Adrenal gland (tissue), 12 donors: ENCODE results near the gene SPAAR. TPM values are rescaled to one million over a fixed set of nuclear protein-coding genes. Genes with fewer than 3 reads are reported as not detected.

ENCODE experiments used
- DNase-seq, 7 donors: peaks; one replicate each; pipeline ENCODE4 v3.0.0-alpha.2; 2019 to 2020
- H3K27ac ChIP-seq, 5 donors: fragments of 200-600 bp; sonication (generic) in 4 of 5; 1 replicate in 3 of 5; 2 replicates in 2 of 5; pipeline versions ENCODE4 v1.5.1 to v1.8.0; 2016 to 2020; ENCODE audit warnings: mild to moderate bottlenecking in 1 of 5
- H3K27me3 ChIP-seq: fragments of 200-600 bp; 2 replicates; pipeline ENCODE4 v1.8.0; 2021
- H3K36me3 ChIP-seq, 2 donors: fragments of 200-600 bp; replicated peaks in 1 of 2; 1 replicate in 1 of 2; 2 replicates in 1 of 2; pipeline versions ENCODE4 v1.5.1 to v1.8.0; 2018 to 2022
- H3K4me1 ChIP-seq, 2 donors: fragments of 200-600 bp; replicated peaks in 1 of 2; 1 replicate in 1 of 2; 2 replicates in 1 of 2; pipeline versions ENCODE4 v1.5.1 to v1.8.0; 2018 to 2021
- H3K4me3 ChIP-seq, 4 donors: fragments of 200-600 bp; sonication (generic) in 3 of 4; one replicate each; pipeline ENCODE4 v1.5.1; 2016 to 2018
- H3K9me3 ChIP-seq, 3 donors: fragments of 200-600 bp; sonication (generic) in 1 of 3; replicated peaks in 1 of 3; 1 replicate in 2 of 3; 2 replicates in 1 of 3; pipeline versions ENCODE4 v1.5.1 to v1.8.0; 2016 to 2021
- CTCF ChIP-seq, 6 experiments: fragments of 450-650 bp in 4 of 6; fragments of 200-600 bp in 2 of 6; sonication (generic) in 1 of 6; IDR thresholded peaks; 1 replicate in 5 of 6; 2 replicates in 1 of 6; pipeline versions ENCODE4 v1.5.1 to v1.8.0; 2016 to 2021; ENCODE audit warnings: antibody characterized with exemption in 6 of 6, mild to moderate bottlenecking in 2 of 6, moderate library complexity in 1 of 6
- POLR2A ChIP-seq, 2 donors: fragments of 450-650 bp; IDR thresholded peaks; one replicate each; pipeline ENCODE4 v1.6.1; 2017; ENCODE audit warnings: antibody characterized with exemption in 2 of 2, mild to moderate bottlenecking in 2 of 2, moderate library complexity in 1 of 2
- WGBS, 4 donors: extraction: QIAGEN DNeasy Blood & Tissue Kit in 2 of 4; methylation state at CpG; one replicate each; pipeline versions ENCODE4 v1.1.5 to v1.1.7; 2013 to 2017; 5-methylcytosine and 5-hydroxymethylcytosine counted together
- intact Hi-C, 2 donors: fragments of 100-400 bp; cut with DNase I; formaldehyde crosslinking; loops; one replicate each; pipeline versions ENCODE4 v1.14.1 to v1.15.0; 2022 to 2023
- polyA plus RNA-seq, 3 donors: library from polyadenylated mRNA; stranded (reverse); fragments of 200-250 nt in 2 of 3; fragments of 350-450 nt in 1 of 3; fragmentation: Illumina TruSeq in 1 of 3; extraction: RNeasy Lipid Tissue Mini Kit (QIAGEN cat#74804) in 1 of 3; gene quantifications; one replicate each; pipeline ENCODE4 v1.2.3, GENCODE V29; 2013 to 2014
- total RNA-seq, 9 donors: library from RNA; depleted of rRNA in 4 of 9; stranded (reverse); fragments of >200 nt in 4 of 9; fragments of 120-200 nt in 1 of 9; fragmentation: NEBNext Ultra II Directional in 1 of 9; extraction: Animal tissue kit (Norgen Biotek cat#: 25700) in 1 of 9; gene quantifications; one replicate each; pipeline versions ENCODE4 v1.1.0 to v1.2.4, GENCODE V29; 2013 to 2023
- donor health status: healthy with polysubstance abuse.
- donor health status: Bipolar disorder and iron deficiency.
- donor health status: DM: yes; HTN: yes; CAD: no.
- donor health status: DM: no; HTN: no; CAD: no.
- donor health status: DM: no; HTN: no; CAD: no.
- donor health status: DM: yes; HTN: yes; CAD: no.

SPAAR gene
- total and polyA plus RNA-seq, 12 donors, result 0.54 to 3.6 (median 2.3) TPM

DNA sequence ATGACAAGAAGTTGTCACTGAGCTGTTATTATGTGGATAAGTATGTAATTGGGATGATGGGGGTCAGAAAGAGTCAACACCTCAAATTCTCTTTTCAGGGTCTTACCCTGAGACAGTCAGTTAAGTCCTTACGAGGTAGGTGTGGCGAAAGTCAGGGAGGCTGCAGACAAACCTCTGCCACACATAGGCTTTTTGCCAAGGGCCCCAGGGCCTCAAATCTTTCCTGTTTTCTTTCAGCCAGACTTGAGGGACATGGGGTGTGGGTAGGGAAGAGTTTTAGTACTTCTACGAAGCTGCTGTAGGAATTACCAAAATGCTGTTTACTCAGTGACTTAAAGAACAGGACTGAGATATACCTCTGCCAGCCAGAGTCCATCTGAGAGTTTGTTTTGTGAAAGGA is 34.9 kb downstream of the SPAAR start:
- intact Hi-C loops, result loop anchor here in 1 of 2 donors (2.0 kb wide), 1 partner anchor 41 kb away; no protein-coding TSS in a partner anchor
- no peak for DNase-seq
- H3K27ac ChIP-seq, result no peak overlapping the region
- H3K36me3 ChIP-seq, result no peaks in the 10 kb centered on the region
- H3K9me3 ChIP-seq, result no peaks in the 10 kb centered on the region
- H3K4me1 ChIP-seq, result peaks cover 0 to 5% of the 10 kb centered on the region in 2 donors
- no peak overlapping the region for H3K4me3 ChIP-seq
- H3K27me3 ChIP-seq, result no peaks in the 10 kb centered on the region
- WGBS, 4 donors, result 90 to 95% (median 92%) methylated on average over 3 of the region's 3 CpGs
- TF ChIP-seq POLR2A (IDR thresholded peaks at IDR 0.05) (no peak), CTCF (IDR thresholded peaks at IDR 0.05) (no peak)

DNA sequence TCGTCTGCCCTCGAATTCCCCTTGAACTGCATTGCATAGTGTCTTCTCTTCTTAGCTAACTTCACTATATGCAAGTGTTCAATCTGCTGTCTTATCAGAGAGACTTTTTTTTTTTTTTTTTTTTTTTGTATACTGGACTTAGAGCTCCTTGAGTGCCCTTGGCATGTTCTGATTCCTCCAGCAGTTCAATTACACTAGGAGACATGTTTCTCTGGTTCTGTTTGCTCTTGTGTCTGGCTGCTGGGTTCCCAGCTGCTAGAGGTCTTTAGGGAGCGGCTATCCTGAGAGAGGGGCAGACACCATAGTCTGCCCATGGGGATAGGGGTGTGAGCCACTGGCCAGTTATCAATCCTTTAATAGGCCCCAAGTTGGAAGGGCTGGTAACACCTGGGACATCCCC is 35.6 kb downstream of the SPAAR start:
- intact Hi-C loops, result loop anchor here (2.0 to 5.0 kb wide), 2 partner anchors 38 to 42 kb away; partner anchors contain the start of genes HRCT1 (in 1 of the 2) and SPAAR (in 1 of the 2)
- H3K9me3 ChIP-seq, result no peaks in the 10 kb centered on the region
- no peak for DNase-seq
- H3K36me3 ChIP-seq, result no peaks in the 10 kb centered on the region
- no peak for TF ChIP-seq CTCF (IDR thresholded peaks at IDR 0.05)
- no peak for TF ChIP-seq POLR2A (IDR thresholded peaks at IDR 0.05)
- no peak overlapping the region for H3K4me3 ChIP-seq
- H3K27ac ChIP-seq, result no peak overlapping the region
- 78 to 95% (median 84%) methylated on average over 3 of the region's 3 CpGs for WGBS, 4 donors
- H3K4me1 ChIP-seq, result peaks cover 0 to 5% of the 10 kb centered on the region in 2 donors
- no peaks in the 10 kb centered on the region for H3K27me3 ChIP-seq

GRCh38 chr9:35945341-35946018 is 36.2 kb downstream of the SPAAR start:
- Histone ChIP-seq H3K4me3 (peak overlapping the region in 1 of 4 donors; percentile 32), H3K27ac (no peak overlapping the region)
- intact Hi-C loops, result loop anchor here (2.0 to 5.0 kb wide), 2 partner anchors 38 to 43 kb away; partner anchors contain the start of genes HRCT1 (in 1 of the 2) and SPAAR (in 1 of the 2)

More at GRCh38 chr9:35945341-35946018, 36.2 kb downstream of the SPAAR start:
- no peaks in the 10 kb centered on the region for H3K36me3 ChIP-seq
- peaks cover 0 to 5% of the 10 kb centered on the region in 2 donors for H3K4me1 ChIP-seq
- peak; percentile 78 to 89 (median 83) for DNase-seq
- no peaks in the 10 kb centered on the region for H3K27me3 ChIP-seq
- no peaks in the 10 kb centered on the region for H3K9me3 ChIP-seq
- TF ChIP-seq POLR2A (IDR thresholded peaks at IDR 0.05) (no peak), CTCF (IDR thresholded peaks at IDR 0.05) (peak; percentile 72 to 91 (median 84))
- 24 to 26% (median 26%) methylated on average over 10 of the region's 10 CpGs for WGBS, 4 donors
